IPS DF 6.9 (cell line): ENCODE data around the gene IAPP.
"Not testable (repeated sequence)": the region's sequence is repeated elsewhere in the genome, so short reads cannot be mapped to it uniquely, and the experiment has no call there.

ENCODE experiments used
- DNase-seq: peaks from one replicate; pipeline ENCODE4 v3.0.0-alpha.2; 2013; ENCODE audit warnings: low read depth, low spot score
- H3K27ac ChIP-seq: one replicate; pipeline ENCODE4 v1.5.1; 2013; ENCODE audit warnings: low read length, control low read depth
- H3K27me3 ChIP-seq: 2 replicates; pipeline ENCODE4 v1.6.1; 2013; ENCODE audit warnings: mild to moderate bottlenecking, low read length; ENCODE audit not compliant: control insufficient read depth, insufficient read depth
- H3K36me3 ChIP-seq: 2 replicates; pipeline ENCODE4 v1.6.1; 2013; ENCODE audit warnings: low read length; ENCODE audit not compliant: control insufficient read depth, insufficient read depth
- H3K4me1 ChIP-seq: 2 replicates; pipeline ENCODE4 v1.6.1; 2013; ENCODE audit warnings: low read length; ENCODE audit not compliant: control insufficient read depth, insufficient read depth
- H3K4me3 ChIP-seq: 2 replicates; pipeline ENCODE4 v1.5.1; 2013; ENCODE audit warnings: mild to moderate bottlenecking, low read length
- H3K9me3 ChIP-seq: 2 replicates; pipeline ENCODE4 v1.6.1; 2013; ENCODE audit warnings: low read length, inconsistent platforms; ENCODE audit not compliant: control insufficient read depth, insufficient read depth
- WGBS: extraction: QIAGEN DNeasy Blood & Tissue Kit; methylation state at CpG from one replicate; pipeline ENCODE4 v1.1.7; 2013; ENCODE audit warnings: mixed read lengths, missing lambda C conversion rate; ENCODE audit not compliant: insufficient read length, insufficient coverage; 5-methylcytosine and 5-hydroxymethylcytosine counted together

IAPP gene

DNA sequence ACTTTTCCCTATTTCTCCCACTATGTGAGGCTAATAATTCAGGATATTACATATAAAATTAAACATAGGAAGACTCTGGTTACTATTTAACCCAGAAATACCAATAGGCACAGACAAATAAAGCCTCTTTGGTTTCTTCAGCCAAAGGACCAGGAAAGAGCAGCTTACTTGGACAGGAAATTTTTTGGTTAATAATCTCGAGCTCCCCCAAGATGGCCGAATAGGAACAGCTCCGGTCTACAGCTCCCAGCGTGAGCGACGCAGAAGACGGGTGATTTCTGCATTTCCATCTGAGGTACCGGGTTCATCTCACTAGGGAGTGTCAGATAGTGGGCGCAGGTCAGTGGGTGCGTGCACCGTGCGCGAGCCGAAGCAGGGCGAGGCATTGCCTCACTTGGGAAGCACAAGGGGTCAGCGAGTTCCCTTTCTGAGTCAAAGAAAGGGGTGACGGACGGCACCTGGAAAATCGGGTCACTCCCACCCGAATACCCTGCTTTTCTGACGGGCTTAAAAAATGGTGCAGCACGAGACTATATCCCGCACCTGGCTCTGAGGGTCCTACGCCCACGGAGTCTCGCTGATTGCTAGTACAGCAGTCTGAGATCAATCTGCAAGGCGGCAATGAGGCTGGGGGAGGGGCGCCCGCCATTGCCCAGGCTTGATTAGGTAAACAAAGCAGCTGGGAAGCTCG is 46.5 kb downstream of the IAPP start:
- not testable (repeated sequence) for H3K4me1 ChIP-seq, H3K36me3 ChIP-seq, H3K27me3 ChIP-seq, H3K27ac ChIP-seq, H3K4me3 ChIP-seq, H3K9me3 ChIP-seq, DNase-seq
- no CpG with 5 or more reads among the region's 30 CpGs for WGBS

DNA sequence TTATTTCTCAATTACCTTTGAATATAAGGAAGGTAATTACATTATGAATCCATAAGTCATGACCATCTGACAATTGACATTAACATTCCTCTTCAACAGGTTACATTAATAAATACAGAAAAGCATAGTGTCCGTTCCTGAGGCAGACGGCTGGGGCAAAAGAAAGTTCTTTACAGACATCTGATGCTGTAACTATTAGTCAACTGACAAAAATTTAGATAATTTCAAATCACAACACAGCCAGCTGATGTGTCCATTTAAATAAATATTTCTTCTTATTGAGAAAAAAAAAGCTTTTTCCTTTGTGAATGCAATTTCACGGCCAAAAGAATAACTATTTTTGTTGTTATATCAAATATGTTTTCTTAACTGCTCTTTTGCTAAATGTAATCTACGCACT is 55.5 kb downstream of the IAPP start:
- no peaks in the 10 kb centered on the region for H3K27me3 ChIP-seq
- H3K9me3 ChIP-seq = no peaks in the 10 kb centered on the region
- no peak for DNase-seq
- no peak overlapping the region for H3K27ac ChIP-seq
- H3K4me3 ChIP-seq = no peak overlapping the region
- WGBS = no CpG with 5 or more reads among the region's 4 CpGs
- no peaks in the 10 kb centered on the region for H3K36me3 ChIP-seq
- no peaks in the 10 kb centered on the region for H3K4me1 ChIP-seq
